GM12873 (cell line): Measurements from ENCODE around the gene C14orf132.

Experiments
- TF ChIP-seq, protein P1 (sequence below): IDR thresholded peaks from 2 replicates; pipeline ENCODE4 v1.5.1; 2012; ENCODE audit warnings: low read depth, mild to moderate bottlenecking, moderate library complexity, low read length, control low read depth; ENCODE audit not compliant: insufficient read depth; ENCODE audit errors: missing control alignments

Gene C14orf132

DNA sequence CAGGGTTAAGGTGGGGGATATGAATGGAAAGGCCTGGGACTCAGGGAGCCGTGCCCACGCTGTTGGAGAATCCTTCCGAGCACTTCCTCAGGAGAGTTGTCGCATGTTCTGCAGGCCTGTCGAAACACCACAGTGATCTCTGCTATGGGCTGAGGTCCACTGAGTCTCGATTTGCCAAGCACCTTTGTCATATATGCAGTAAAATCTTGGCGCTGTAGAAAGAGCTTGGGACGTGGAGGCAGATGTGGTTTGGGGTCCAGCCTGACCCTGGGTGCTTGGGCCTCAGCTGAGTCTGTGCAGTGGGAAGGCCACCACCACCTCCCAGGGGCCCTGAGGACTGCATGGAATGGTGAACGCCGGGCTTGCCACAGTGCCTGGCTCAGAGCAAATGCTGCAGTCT, 32.9 kb downstream of the C14orf132 start:
- TF ChIP-seq, protein P1, sequence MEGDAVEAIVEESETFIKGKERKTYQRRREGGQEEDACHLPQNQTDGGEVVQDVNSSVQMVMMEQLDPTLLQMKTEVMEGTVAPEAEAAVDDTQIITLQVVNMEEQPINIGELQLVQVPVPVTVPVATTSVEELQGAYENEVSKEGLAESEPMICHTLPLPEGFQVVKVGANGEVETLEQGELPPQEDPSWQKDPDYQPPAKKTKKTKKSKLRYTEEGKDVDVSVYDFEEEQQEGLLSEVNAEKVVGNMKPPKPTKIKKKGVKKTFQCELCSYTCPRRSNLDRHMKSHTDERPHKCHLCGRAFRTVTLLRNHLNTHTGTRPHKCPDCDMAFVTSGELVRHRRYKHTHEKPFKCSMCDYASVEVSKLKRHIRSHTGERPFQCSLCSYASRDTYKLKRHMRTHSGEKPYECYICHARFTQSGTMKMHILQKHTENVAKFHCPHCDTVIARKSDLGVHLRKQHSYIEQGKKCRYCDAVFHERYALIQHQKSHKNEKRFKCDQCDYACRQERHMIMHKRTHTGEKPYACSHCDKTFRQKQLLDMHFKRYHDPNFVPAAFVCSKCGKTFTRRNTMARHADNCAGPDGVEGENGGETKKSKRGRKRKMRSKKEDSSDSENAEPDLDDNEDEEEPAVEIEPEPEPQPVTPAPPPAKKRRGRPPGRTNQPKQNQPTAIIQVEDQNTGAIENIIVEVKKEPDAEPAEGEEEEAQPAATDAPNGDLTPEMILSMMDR: no peak

DNA sequence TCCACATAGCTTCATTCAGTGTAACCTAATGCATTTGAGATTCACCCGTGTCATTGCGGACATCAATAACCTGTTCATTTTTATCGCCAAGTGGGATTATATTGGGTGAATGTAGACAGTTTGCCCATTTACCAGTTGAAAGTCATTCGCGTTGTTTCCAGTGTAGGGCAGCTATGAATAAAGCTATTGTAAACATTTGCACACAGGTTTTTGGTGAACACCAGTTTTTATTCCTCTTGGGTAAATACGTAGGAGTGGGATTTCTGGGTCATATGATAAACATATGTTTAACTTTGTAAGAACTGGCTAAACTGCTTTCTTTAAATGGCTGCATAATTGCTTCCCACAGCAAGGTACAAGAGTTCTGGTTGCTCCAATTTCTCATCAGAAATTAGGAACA, 33.6 kb downstream of the C14orf132 start:
- TF ChIP-seq, protein P1: no peak

DNA sequence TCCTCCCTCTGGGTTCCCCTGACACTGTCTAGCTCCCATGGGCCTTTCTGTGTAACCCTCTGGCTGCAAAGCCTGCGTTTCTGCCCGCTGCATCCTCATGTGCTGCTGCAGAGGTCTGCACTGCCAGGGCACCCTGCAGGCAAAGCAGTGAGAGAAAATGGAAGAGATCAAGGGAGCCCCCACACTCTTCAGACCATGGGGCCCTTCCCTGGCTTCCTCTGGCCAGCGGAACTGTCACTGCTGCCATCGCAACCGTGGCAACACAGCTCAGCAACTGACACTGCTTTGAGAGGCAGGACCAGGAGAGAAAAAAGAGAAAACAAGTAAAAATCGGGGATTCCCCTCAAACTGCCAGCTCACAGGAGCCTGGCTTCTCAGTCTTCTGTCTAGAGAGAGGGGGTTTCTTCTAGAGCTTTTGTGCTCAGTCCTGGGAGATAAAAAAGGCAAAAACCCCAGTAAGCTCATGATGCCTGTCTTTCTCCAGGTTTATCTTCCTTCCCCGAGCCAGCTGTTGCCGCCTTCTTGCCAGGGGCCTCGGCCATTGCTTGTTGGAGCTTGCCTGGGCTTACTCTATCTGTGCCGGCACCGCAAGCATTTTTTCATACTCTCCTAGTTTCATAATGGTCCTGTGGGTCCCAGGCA, 38.9 kb downstream of the C14orf132 start:
- TF ChIP-seq, protein P1: no peak

DNA sequence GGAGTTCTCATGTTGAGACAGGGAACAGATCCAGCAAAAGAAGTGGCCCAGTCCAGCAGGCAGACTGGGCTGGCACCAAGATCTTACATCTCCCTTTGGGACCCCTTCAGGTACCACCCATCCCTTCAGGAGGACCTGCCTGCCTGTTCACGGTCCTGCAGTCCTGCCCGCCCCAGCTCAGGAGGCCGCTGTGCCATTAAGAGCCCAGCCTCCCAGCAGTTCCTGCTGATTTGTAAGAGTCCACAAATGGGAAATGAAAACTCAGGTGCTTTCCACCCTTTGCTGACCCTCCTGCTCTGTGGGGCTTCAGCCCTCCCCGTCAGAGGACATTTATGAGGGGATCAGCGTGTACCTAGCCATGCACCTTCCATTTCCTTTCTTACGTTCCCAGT, 39.5 kb downstream of the C14orf132 start:
- TF ChIP-seq, protein P1: no peak

DNA sequence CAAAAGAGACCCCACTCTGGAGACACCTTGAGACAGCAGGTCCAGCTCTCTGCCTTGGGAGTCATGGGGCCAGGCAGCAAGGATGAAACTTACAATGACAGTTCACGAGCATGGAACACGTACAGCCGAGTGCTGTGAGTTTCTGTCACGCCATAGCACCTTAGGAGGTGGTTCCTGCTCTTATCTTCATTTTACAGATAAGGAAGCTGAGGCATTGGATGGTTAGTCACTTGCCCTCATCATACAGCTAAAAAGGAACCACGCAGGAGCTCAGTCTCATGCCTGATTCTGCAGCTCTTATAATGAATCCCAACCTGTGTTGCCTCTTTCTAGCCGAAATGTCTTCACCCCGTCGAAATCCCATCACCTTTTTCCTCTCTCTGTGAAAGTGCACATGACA, 39.9 kb downstream of the C14orf132 start:
- TF ChIP-seq, protein P1: no peak

DNA sequence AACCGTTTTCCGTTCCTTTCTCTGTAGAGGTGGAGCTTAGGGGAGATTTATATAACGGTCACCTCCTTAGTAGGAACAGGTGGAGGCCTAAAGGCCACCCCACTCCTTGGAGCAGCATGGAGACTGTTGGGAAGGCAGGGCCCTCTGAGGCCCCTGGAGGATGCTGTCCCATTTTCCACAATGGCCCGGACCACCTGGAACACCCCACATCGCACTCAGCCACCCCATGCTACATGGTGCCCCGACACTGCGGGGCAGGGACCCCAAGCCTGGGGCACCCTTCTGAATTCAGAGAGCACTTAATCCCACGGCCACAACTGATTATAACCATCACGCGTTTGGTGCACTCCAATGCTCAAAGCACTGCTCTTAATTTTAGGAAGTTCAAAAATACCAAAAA, 41.4 kb downstream of the C14orf132 start:
- TF ChIP-seq, protein P1: no peak

DNA sequence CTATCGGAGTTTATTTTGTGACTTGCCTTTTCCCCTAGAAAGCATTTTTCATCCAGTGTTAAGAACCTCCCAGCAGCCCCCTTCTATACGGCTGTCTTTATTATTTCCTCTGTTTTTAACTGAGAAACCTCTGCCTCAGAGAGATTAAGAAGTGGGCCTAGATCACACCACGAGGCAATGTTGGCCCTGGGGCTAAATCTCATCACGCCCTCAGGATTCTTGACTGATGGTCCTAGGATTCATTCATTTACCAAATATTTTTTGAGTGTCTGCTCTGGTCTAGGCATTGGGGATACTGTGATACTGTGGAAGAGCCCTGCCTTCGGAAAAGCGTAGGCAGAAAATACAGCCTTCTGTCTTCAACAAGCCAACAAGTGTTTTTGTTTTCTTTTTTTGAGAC, 42.1 kb downstream of the C14orf132 start:
- TF ChIP-seq, protein P1: no peak
